Esophagus squamous epithelium (tissue), 5 donors: ENCODE measurements around the gene CCDC51. TPM values are rescaled to one million over a fixed set of nuclear protein-coding genes. Genes with fewer than 3 reads are reported as not detected.
"Not testable (repeated sequence)": the region's sequence is repeated elsewhere in the genome, so short reads cannot be mapped to it uniquely, and the experiment has no call there.

Source experiments
- DNase-seq: peaks from one replicate; lab custom pipeline; 2025; lab: John Stamatoyannopoulos, UW
- H3K27ac ChIP-seq, 4 donors: fragments of 200-600 bp; sonication (generic); one replicate each; pipeline ENCODE4 v1.5.1; 2016 to 2019; ENCODE audit warnings: mild to moderate bottlenecking in 1 of 4
- H3K27me3 ChIP-seq, 4 donors: fragments of 200-600 bp; sonication (generic); 1 replicate in 3 of 4; 2 replicates in 1 of 4; pipeline versions ENCODE4 v1.5.1 to v1.6.0; 2017 to 2021; ENCODE audit warnings: antibody characterized with exemption in 1 of 4
- H3K36me3 ChIP-seq, 3 donors: fragments of 200-600 bp; sonication (generic); one replicate each; pipeline ENCODE4 v1.5.1; 2016 to 2019
- H3K4me1 ChIP-seq, 3 donors: fragments of 200-600 bp; sonication (generic); one replicate each; pipeline ENCODE4 v1.5.1; 2017 to 2019
- H3K4me3 ChIP-seq, 4 donors: fragments of 200-600 bp; sonication (generic); 1 replicate in 3 of 4; 2 replicates in 1 of 4; pipeline ENCODE4 v1.5.1; 2016 to 2019; ENCODE audit warnings: mild to moderate bottlenecking in 2 of 4, moderate library complexity in 1 of 4
- H3K9me3 ChIP-seq, 3 donors: fragments of 200-600 bp; sonication (generic); one replicate each; pipeline ENCODE4 v1.5.1; 2016 to 2019
- CTCF ChIP-seq, 6 experiments: fragments of 450-650 bp in 4 of 6; fragments of 200-600 bp in 2 of 6; sonication (generic) in 2 of 6; IDR thresholded peaks; one replicate each; pipeline ENCODE4 v1.5.1; 2016 to 2019; ENCODE audit warnings: antibody characterized with exemption in 6 of 6, mild to moderate bottlenecking in 4 of 6, moderate library complexity in 4 of 6
- POLR2A ChIP-seq, 4 donors: fragments of 450-650 bp; IDR thresholded peaks; one replicate each; pipeline ENCODE4 v1.6.1; 2017; ENCODE audit warnings: antibody characterized with exemption in 4 of 4, mild to moderate bottlenecking in 4 of 4, moderate library complexity in 3 of 4
- WGBS, 2 donors: methylation state at CpG; one replicate each; pipeline ENCODE4 v1.1.5; 2018; 5-methylcytosine and 5-hydroxymethylcytosine counted together
- intact Hi-C: fragments of 100-400 bp; cut with DNase I; formaldehyde crosslinking; loops from one replicate; pipeline ENCODE4 v1.15.0; 2022
- total RNA-seq, 4 donors: library from RNA; depleted of rRNA; stranded (reverse); fragments of >200 nt; gene quantifications; one replicate each; pipeline ENCODE4 v1.1.0, GENCODE V29; 2016
- donor health status: DM: yes; HTN: yes; CAD: no.

Gene CCDC51
- total RNA-seq, 4 donors from 2014 or later, result 15.1 to 31.3 (median 18.2) TPM

DNA sequence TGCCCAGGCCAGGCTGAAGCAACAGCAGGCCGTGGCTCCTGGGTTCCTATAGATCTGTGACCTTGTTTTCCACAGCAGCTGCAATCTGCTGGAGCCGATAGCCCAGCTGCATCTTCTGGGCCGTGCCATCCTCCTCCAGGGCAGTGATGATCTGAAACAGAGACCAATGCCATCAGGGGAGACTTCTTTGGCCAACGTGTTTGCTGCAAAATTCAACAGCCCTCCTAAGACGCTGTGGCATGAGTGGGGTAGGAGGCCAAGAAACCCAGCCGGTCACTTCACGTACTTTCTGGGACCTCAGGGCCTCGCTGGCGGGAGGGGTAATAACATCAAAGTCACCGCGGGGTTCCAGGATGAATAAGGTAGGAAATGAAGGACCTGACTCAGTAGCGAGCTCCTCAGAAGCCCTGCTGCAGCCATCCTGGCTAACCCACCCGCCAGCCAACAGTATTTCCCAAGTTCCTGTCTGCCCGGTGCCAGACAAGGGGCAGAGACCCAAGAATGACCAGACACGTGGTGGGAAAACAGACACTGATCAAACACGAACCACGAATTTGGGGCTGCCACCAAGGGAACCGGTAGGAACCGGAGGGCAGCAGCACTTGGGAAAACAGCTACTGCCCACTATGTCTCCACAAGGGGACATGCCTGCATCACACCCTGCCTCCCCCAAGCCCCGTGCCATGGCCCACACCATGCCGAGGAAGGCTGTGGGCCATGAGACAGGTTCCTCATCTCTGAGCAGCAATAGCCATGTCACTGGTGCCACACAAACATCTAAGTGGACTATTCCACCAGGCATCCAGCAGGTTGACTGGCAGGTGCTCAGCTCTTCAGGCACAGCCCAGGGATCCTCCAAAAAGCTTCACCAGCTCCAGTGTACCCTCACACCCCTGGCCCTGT, 35.2 kb downstream of the CCDC51 start:
- 73 to 83% methylated on average over 7 to 12 of the region's 21 CpGs for WGBS, 2 donors
- Histone ChIP-seq H3K27ac (peak overlapping the region; percentile 71 to 86 (median 84)), H3K4me3 (no peak overlapping the region), H3K9me3 (no peaks in the 10 kb centered on the region), H3K4me1 (peaks cover 18 to 81% (median 25%) of the 10 kb centered on the region in 3 donors), H3K27me3 (no peaks in the 10 kb centered on the region), H3K36me3 (peaks cover 18 to 71% (median 25%) of the 10 kb centered on the region in 3 donors)
- no peak for TF ChIP-seq POLR2A (IDR thresholded peaks at IDR 0.05)
- no peak for TF ChIP-seq CTCF (IDR thresholded peaks at IDR 0.05)
- no peak for DNase-seq
- intact Hi-C loops, result no loop called here

GRCh38 chr3:48403533-48404439, 36.1 kb downstream of the CCDC51 start:
- no peaks in the 10 kb centered on the region for H3K9me3 ChIP-seq
- H3K4me3 ChIP-seq, result no peak overlapping the region
- DNase-seq, result no peak
- peaks cover 18 to 90% (median 29%) of the 10 kb centered on the region in 3 donors for H3K4me1 ChIP-seq
- no peaks in the 10 kb centered on the region for H3K27me3 ChIP-seq
- intact Hi-C loops, result no loop called here
- WGBS, 2 donors, result 69 to 80% methylated on average over 7 to 8 of the region's 15 CpGs
- peaks cover 9 to 62% (median 16%) of the 10 kb centered on the region in 3 donors for H3K36me3 ChIP-seq
- TF ChIP-seq POLR2A (IDR thresholded peaks at IDR 0.05) (no peak), CTCF (IDR thresholded peaks at IDR 0.05) (no peak)
- H3K27ac ChIP-seq, result peak overlapping the region; percentile 71 to 86 (median 84)

- TF ChIP-seq POLR2A (IDR thresholded peaks at IDR 0.05), result no peak
- TF ChIP-seq CTCF (IDR thresholded peaks at IDR 0.05), result no peak
- WGBS, 2 donors, result 65 to 66% methylated on average over 2 to 3 of the region's 3 CpGs
Observed at GRCh38 chr3:48402907-48403306, 37.0 kb downstream of the CCDC51 start.

GRCh38 chr3:48402281-48402732, 37.6 kb downstream of the CCDC51 start:
- Histone ChIP-seq H3K4me3 (no peak overlapping the region), H3K36me3 (peaks cover 4 to 48% (median 9%) of the 10 kb centered on the region in 3 donors), H3K27me3 (no peaks in the 10 kb centered on the region), H3K4me1 (peaks cover 18 to 84% (median 29%) of the 10 kb centered on the region in 3 donors), H3K27ac (peak overlapping the region; percentile 71 to 86 (median 84)), H3K9me3 (no peaks in the 10 kb centered on the region)
- intact Hi-C loops, result no loop called here
- DNase-seq, result no peak
- WGBS, 2 donors, result 0 to 33% methylated on average over 1 to 2 of the region's 8 CpGs
- no peak for TF ChIP-seq CTCF (IDR thresholded peaks at IDR 0.05)
- no peak for TF ChIP-seq POLR2A (IDR thresholded peaks at IDR 0.05)

More at GRCh38 chr3:48402907-48403306, 37.0 kb downstream of the CCDC51 start:
- H3K4me3 ChIP-seq, result no peak overlapping the region
- peak overlapping the region; percentile 71 to 86 (median 84) for H3K27ac ChIP-seq
- H3K9me3 ChIP-seq, result no peaks in the 10 kb centered on the region
- peaks cover 4 to 54% (median 9%) of the 10 kb centered on the region in 3 donors for H3K36me3 ChIP-seq
- H3K27me3 ChIP-seq, result no peaks in the 10 kb centered on the region
- intact Hi-C loops, result no loop called here
- H3K4me1 ChIP-seq, result peaks cover 18 to 90% (median 29%) of the 10 kb centered on the region in 3 donors
- DNase-seq, result no peak

DNA sequence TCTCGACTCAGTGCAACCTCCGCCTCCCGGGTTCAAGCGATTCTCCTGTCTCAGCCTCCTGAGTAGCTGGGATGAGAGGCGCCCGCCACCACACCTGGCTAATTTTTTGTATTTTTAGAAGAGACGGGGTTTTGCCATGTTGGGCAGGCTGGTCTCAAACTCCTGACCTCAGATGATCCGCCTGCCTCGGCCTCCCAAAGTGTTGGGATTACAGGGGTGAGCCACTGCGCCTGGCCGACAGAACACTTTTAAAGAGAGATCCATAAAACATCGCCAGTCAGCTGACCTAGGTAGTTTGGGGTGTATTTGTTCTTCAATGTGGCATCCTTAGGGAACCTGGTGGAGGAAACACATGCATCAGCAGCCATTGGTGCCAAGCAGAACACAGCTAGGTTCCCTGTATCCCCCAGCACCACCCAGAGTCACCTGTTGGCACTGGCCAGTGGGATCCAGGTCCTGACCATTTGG, 38.5 kb downstream of the CCDC51 start:
- H3K4me1 ChIP-seq, result peaks cover 18 to 76% (median 29%) of the 10 kb centered on the region in 3 donors
- H3K27ac ChIP-seq, result peak overlapping the region; percentile 71 to 86 (median 84)
- intact Hi-C loops, H3K4me3 ChIP-seq, H3K27me3 ChIP-seq, DNase-seq, H3K9me3 ChIP-seq: not testable (repeated sequence)
- H3K36me3 ChIP-seq, result peaks cover 4 to 39% (median 9%) of the 10 kb centered on the region in 3 donors
- 83 to 91% methylated on average over 5 to 12 of the region's 12 CpGs for WGBS, 2 donors
